Parathyroid adenoma (tissue), 2 donors: Measurements from ENCODE around the gene CMBL.

Experiments
- H2AFZ ChIP-seq: fragments of 300-600 bp; sonication (generic); one replicate; pipeline ENCODE4 v1.7.0; 2017; ENCODE audit warnings: antibody characterized with exemption, mild to moderate bottlenecking
- H3K27ac ChIP-seq: fragments of 300-600 bp; sonication (generic); one replicate; pipeline ENCODE4 v1.7.0; 2017
- H3K27me3 ChIP-seq: fragments of 300-600 bp; sonication (generic); one replicate; pipeline ENCODE4 v1.7.0; 2017; ENCODE audit warnings: low read length; ENCODE audit not compliant: control insufficient read depth, insufficient read depth
- H3K36me3 ChIP-seq: fragments of 300-600 bp; sonication (generic); one replicate; pipeline ENCODE4 v1.7.0; 2017; ENCODE audit warnings: low read length; ENCODE audit not compliant: control insufficient read depth, insufficient read depth
- H3K4me1 ChIP-seq: fragments of 300-600 bp; sonication (generic); one replicate; pipeline ENCODE4 v1.7.0; 2017; ENCODE audit warnings: control low read depth
- H3K4me2 ChIP-seq: fragments of 300-600 bp; sonication (generic); one replicate; pipeline ENCODE4 v1.7.0; 2017; ENCODE audit warnings: low read length
- H3K4me3 ChIP-seq: fragments of 300-600 bp; sonication (generic); one replicate; pipeline ENCODE4 v1.7.0; 2017; ENCODE audit warnings: low read depth, low read length
- H3K79me2 ChIP-seq: fragments of 300-600 bp; sonication (generic); one replicate; pipeline ENCODE4 v1.7.0; 2017; ENCODE audit warnings: control low read depth
- H3K9ac ChIP-seq: fragments of 300-600 bp; sonication (generic); one replicate; pipeline ENCODE4 v1.7.0; 2017; ENCODE audit warnings: mild to moderate bottlenecking
- H3K9me3 ChIP-seq: fragments of 300-600 bp; sonication (generic); one replicate; pipeline ENCODE4 v1.7.0; 2017; ENCODE audit warnings: low read length; ENCODE audit not compliant: control insufficient read depth
- TF ChIP-seq, protein P1 (sequence below): fragments of 300-600 bp; sonication (generic); IDR thresholded peaks from one replicate; pipeline ENCODE4 v1.7.0; 2017; ENCODE audit warnings: antibody characterized with exemption, mild to moderate bottlenecking
- donor health status: primary hyperparathyroidism.

Gene CMBL

DNA sequence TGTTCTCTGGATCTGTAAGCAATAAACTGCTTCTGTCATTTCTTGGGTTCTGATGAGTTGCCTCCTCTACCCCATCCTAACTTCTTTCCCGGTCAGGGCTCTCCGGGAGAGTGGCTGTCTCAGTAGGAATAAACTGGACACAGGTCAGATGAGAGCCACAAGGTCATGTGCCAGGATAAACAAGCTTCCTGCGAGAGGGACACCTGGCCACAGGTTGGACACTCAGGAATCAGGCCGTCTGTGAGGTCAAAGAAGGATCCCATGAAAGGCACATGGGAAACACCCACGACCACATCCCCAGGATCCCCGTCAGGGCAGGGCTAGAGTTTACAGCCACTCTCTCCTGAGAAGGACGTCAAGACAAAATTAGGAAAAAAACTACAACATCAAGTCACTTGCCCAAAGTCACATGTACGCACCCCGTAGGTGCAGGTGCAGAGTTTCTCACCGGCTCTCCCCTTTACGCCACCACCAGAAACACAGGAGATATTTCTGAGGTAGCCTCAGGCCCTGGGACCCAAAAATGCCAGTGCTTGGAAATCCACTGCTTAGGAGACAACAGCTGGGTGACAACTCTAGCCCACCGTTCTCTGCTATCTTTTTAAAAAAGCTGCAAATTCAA is 28.9 kb downstream of the CMBL start:
- Histone ChIP-seq H3K36me3 (no peaks in the 10 kb centered on the region), H3K27ac (no peak overlapping the region), H3K4me2 (no peak overlapping the region)

DNA sequence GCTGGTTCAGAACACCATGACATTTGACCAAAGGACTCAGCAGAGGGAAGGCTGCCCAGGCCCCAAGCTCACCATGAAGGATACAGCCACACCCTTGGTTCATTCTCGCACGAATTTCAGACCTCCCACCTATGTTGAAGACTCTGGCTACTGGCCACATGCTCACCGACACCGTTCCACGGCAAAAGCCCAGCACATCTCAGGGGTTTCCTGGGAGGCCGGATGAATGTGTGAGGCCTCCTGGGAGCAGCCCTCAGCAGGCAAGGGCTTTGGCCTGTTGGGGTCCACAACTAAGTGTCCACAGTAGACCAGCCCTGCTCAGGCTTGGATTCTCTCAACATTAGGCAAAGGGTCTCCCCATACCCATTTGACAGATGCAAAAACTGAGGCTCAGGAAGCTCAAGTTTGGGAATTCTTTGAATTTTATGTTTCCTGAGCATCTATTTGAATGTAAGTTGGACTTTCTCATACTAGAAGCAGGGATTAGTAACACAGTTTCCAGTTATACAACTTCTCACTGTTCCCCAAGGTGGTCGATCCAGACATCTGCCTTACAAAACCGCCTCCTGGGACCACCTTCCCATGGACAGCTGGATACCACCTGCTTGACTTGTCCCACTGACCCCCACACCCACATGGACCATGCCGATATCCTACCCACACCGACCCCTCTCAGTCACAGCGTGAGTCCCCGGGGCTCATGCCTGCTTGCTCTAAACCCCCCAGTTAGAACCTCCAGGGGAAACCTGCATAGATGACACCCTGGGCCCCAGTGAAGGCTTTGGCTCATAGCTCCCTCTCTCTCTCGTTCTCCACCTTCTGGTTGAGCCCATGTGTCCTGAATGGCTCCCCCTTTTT is 29.7 kb downstream of the CMBL start:
- no peak overlapping the region for H3K9ac ChIP-seq
- no peak overlapping the region for H3K4me3 ChIP-seq
- no peak overlapping the region for H2AFZ ChIP-seq
- H3K27me3 ChIP-seq = no peaks in the 10 kb centered on the region
- TF ChIP-seq, protein P1, sequence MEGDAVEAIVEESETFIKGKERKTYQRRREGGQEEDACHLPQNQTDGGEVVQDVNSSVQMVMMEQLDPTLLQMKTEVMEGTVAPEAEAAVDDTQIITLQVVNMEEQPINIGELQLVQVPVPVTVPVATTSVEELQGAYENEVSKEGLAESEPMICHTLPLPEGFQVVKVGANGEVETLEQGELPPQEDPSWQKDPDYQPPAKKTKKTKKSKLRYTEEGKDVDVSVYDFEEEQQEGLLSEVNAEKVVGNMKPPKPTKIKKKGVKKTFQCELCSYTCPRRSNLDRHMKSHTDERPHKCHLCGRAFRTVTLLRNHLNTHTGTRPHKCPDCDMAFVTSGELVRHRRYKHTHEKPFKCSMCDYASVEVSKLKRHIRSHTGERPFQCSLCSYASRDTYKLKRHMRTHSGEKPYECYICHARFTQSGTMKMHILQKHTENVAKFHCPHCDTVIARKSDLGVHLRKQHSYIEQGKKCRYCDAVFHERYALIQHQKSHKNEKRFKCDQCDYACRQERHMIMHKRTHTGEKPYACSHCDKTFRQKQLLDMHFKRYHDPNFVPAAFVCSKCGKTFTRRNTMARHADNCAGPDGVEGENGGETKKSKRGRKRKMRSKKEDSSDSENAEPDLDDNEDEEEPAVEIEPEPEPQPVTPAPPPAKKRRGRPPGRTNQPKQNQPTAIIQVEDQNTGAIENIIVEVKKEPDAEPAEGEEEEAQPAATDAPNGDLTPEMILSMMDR = no peak
- H3K4me2 ChIP-seq = no peak overlapping the region
- H3K79me2 ChIP-seq = no peaks in the 10 kb centered on the region
- H3K4me1 ChIP-seq = no peaks in the 10 kb centered on the region
- H3K27ac ChIP-seq = no peak overlapping the region
- no peaks in the 10 kb centered on the region for H3K9me3 ChIP-seq
- H3K36me3 ChIP-seq = no peaks in the 10 kb centered on the region

More for the DNA sequence above, 28.9 kb downstream of the CMBL start:
- H3K9ac ChIP-seq = no peak overlapping the region
- no peaks in the 10 kb centered on the region for H3K79me2 ChIP-seq
- no peak overlapping the region for H2AFZ ChIP-seq
- no peaks in the 10 kb centered on the region for H3K9me3 ChIP-seq
- TF ChIP-seq, protein P1 = no peak
- H3K4me3 ChIP-seq = no peak overlapping the region
- H3K4me1 ChIP-seq = no peaks in the 10 kb centered on the region
- no peaks in the 10 kb centered on the region for H3K27me3 ChIP-seq

- no peaks in the 10 kb centered on the region for H3K4me1 ChIP-seq
- TF ChIP-seq, protein P1 = no peak
- no peaks in the 10 kb centered on the region for H3K27me3 ChIP-seq
These were observed 31.0 kb downstream of the CMBL start for GRCh38 chr5:10276691-10277090.

GRCh38 chr5:10275991-10276390 is 31.7 kb downstream of the CMBL start:
- H3K9me3 ChIP-seq = no peaks in the 10 kb centered on the region
- H3K79me2 ChIP-seq = no peaks in the 10 kb centered on the region
- no peak overlapping the region for H3K27ac ChIP-seq

More at GRCh38 chr5:10276691-10277090, 31.0 kb downstream of the CMBL start:
- H3K9ac ChIP-seq = no peak overlapping the region
- H3K9me3 ChIP-seq = no peaks in the 10 kb centered on the region
- H3K27ac ChIP-seq = no peak overlapping the region
- no peak overlapping the region for H3K4me2 ChIP-seq
- H3K79me2 ChIP-seq = no peaks in the 10 kb centered on the region
- no peak overlapping the region for H2AFZ ChIP-seq
- H3K36me3 ChIP-seq = no peaks in the 10 kb centered on the region
- H3K4me3 ChIP-seq = no peak overlapping the region

More at GRCh38 chr5:10275991-10276390, 31.7 kb downstream of the CMBL start:
- Histone ChIP-seq H2AFZ (no peak overlapping the region), H3K4me2 (no peak overlapping the region), H3K9ac (no peak overlapping the region), H3K27me3 (no peaks in the 10 kb centered on the region), H3K36me3 (no peaks in the 10 kb centered on the region), H3K4me3 (no peak overlapping the region), H3K4me1 (no peaks in the 10 kb centered on the region)
- TF ChIP-seq, protein P1 = no peak
